ENCODE results near the gene IFI27L1.

GRCh38 chr14:94093418-94093817, 12.3 kb downstream of the IFI27L1 start:
- no peak for TF ChIP-seq CTCF (IDR thresholded peaks at IDR 0.05)
- no peak for TF ChIP-seq POLR2A (IDR thresholded peaks at IDR 0.05)
- no peak for TF ChIP-seq EP300 (IDR thresholded peaks at IDR 0.05)
- TF ChIP-seq POLR2AphosphoS5 (IDR thresholded peaks at IDR 0.05) = no peak
